AG10803 (cell line): Measurements from ENCODE around the gene RASSF4.
A peak's percentile ranks its signal among the peaks of the same experiment; 100 is the strongest.

Experiments used
- DNase-seq: peaks from one replicate; pipeline ENCODE4 v3.0.0; 2010; ENCODE audit warnings: low read depth
- H3K4me3 ChIP-seq: 2 replicates; pipeline ENCODE4 v1.5.1; 2011; ENCODE audit warnings: mild to moderate bottlenecking, low read length, control low read depth
- CTCF ChIP-seq: conservative IDR thresholded peaks from 2 replicates; pipeline ENCODE4 v1.5.1; 2011; ENCODE audit warnings: mild to moderate bottlenecking, low read length, control low read depth, inconsistent platforms

Gene RASSF4

GRCh38 chr10:44978570-44979280 lies 19.1 kb downstream of the RASSF4 start, which contains the start of gene DEPP1:
Gene DEPP1 (minus strand): TSS chr10:44978809. CDS start chr10:44978030, 779 bp downstream.
- peak; percentile 92 for DNase-seq
- peak; percentile 27 for TF ChIP-seq CTCF
- peak within 1 kb of the TSS; percentile 79 for H3K4me3 ChIP-seq

GRCh38 chr10:44979281-44980191 lies 19.9 kb downstream of the RASSF4 start:
- DNase-seq, result no peak
- no peak overlapping the region for H3K4me3 ChIP-seq
- no peak for TF ChIP-seq CTCF

DNA sequence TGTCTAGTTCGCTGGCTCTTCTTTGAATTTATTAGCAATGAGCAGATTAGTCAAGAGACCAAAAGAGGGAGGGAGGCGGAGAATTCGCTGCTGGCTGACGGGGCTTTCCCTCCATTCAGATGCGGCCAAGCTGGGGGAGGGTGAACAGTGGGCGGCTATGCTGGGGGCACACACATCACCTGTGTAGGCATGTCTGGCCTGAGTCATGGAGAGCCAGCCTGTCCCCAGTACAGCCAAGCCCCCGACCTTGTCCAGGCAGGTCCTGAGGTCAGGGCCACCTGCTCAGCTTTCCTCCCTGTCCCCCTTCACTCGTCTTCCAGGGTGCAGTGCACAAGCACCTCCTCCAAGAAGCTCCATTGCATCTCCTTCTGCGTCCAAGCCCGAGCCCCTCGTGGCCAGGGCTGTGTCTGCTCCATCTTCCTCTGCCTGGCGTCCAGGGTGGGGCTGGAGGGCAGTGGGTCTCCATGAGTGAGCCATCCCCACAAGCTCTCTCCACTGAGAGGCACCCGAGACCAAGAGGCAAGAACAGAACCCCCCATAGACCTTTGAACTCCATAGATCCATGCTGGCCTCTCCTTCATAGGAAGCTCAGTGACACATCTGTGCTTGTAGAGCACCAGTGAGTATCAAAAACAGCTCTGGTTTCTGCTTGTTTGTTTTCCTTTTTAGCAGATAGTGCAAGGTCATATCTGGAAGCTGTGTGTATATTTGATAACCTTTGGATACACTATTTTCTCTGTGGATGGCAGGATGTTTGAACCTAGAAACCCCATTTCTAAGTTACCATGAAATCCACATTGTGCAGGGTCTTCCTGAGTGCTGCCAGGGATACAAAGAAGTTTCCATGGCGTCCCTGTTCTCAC lies 20.9 kb downstream of the RASSF4 start:
- H3K4me3 ChIP-seq, result no peak overlapping the region
- DNase-seq, result no peak
- TF ChIP-seq CTCF, result no peak

GRCh38 chr10:44981172-44982113 lies 21.8 kb downstream of the RASSF4 start:
- no peak overlapping the region for H3K4me3 ChIP-seq
- no peak for TF ChIP-seq CTCF
- peak; percentile 89 for DNase-seq

DNA sequence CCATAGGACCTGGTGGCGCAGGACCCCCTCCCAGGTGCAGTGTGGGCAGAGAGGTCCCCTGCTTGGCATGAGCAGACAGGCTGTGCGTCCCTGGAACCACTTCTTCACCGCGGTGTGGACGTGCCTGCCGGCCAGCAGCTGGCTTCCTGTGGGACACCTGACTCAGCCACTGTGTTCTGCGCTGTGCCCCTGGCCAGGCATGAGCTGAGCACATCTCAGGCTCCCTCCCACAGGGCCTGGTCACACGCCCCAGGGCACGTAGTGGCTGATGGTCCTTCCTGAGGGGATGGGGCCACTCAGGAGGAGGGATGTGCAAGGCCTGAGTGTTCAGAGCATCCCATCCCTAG lies 22.5 kb downstream of the RASSF4 start:
- no peak overlapping the region for H3K4me3 ChIP-seq
- DNase-seq, result no peak
- no peak for TF ChIP-seq CTCF

GRCh38 chr10:44982496-44982895 lies 22.9 kb downstream of the RASSF4 start:
- no peak for DNase-seq
- no peak overlapping the region for H3K4me3 ChIP-seq
- no peak for TF ChIP-seq CTCF
